Right lobe of liver (tissue), 6 donors: Measurements from ENCODE around the gene PTGFRN. TPM values are rescaled to one million over a fixed set of nuclear protein-coding genes. Genes with fewer than 3 reads are reported as not detected.

ENCODE experiments used
- ATAC-seq, 4 donors: fragments of 200-7000 bp; cut with Tn5 transposase; one replicate each; pipeline ENCODE4 v1.9.1; 2020; ENCODE audit warnings: mild to moderate bottlenecking in 4 of 4, moderate library complexity in 4 of 4
- DNase-seq, 3 donors: peaks; one replicate each; pipeline ENCODE4 v3.0.0-alpha.2; 2020
- H3K27ac ChIP-seq, 3 donors: fragments of 200-600 bp; one replicate each; pipeline ENCODE4 v1.8.0; 2022
- H3K27me3 ChIP-seq, 2 donors: fragments of 200-600 bp; one replicate each; pipeline ENCODE4 v1.8.0; 2022
- H3K36me3 ChIP-seq, 4 donors: fragments of 200-600 bp; sonication (generic) in 1 of 4; one replicate each; pipeline versions ENCODE4 v1.5.1 to v1.8.0; 2017 to 2022; ENCODE audit warnings: control low read depth in 1 of 4
- H3K4me1 ChIP-seq, 4 donors: fragments of 200-600 bp; sonication (generic) in 1 of 4; one replicate each; pipeline versions ENCODE4 v1.5.1 to v1.8.0; 2017 to 2022; ENCODE audit warnings: control low read depth in 1 of 4
- H3K4me3 ChIP-seq, 3 donors: fragments of 200-600 bp; one replicate each; pipeline ENCODE4 v1.8.0; 2022
- H3K9me3 ChIP-seq, 4 donors: fragments of 200-600 bp; sonication (generic) in 1 of 4; one replicate each; pipeline versions ENCODE4 v1.5.1 to v1.8.0; 2017 to 2022; ENCODE audit warnings: control low read depth in 1 of 4
- CTCF ChIP-seq, 4 donors: fragments of 200-600 bp in 3 of 4; fragments of 450-650 bp in 1 of 4; IDR thresholded peaks; one replicate each; pipeline versions ENCODE4 v1.5.1 to v1.8.0; 2016 to 2022; ENCODE audit warnings: antibody characterized with exemption in 4 of 4, mild to moderate bottlenecking in 2 of 4
- POLR2A ChIP-seq: fragments of 450-650 bp; IDR thresholded peaks from one replicate; pipeline ENCODE4 v1.6.1; 2017; ENCODE audit warnings: antibody characterized with exemption, mild to moderate bottlenecking
- WGBS: methylation state at CpG from one replicate; pipeline ENCODE4 v1.1.6; 2018; ENCODE audit warnings: low coverage, low lambda C conversion rate; ENCODE audit not compliant: insufficient coverage; ENCODE audit errors: missing lambda C conversion rate; 5-methylcytosine and 5-hydroxymethylcytosine counted together
- intact Hi-C, 2 donors: fragments of 100-400 bp; cut with DNase I; formaldehyde crosslinking; loops; one replicate each; pipeline versions ENCODE4 v1.11.2 to v1.14.1; 2022
- total RNA-seq, 6 experiments: library from RNA; depleted of rRNA in 2 of 6; stranded (reverse); fragments of >200 nt in 2 of 6; fragmentation: NEBNext Ultra II Directional in 3 of 6; extraction: Animal tissue kit (Norgen Biotek cat#: 25700) in 3 of 6; gene quantifications; one replicate each; pipeline versions ENCODE4 v1.1.0 to v1.2.4, GENCODE V29; 2016 to 2023
- donor health status: DM: no; HTN: yes; CAD: no.
- donor health status: DM: no; HTN: no; CAD: no.
- donor health status: DM: no; HTN: no; CAD: no.
- donor health status: DM: no; HTN: yes; CAD: no.
- donor health status: DM: no; HTN: yes; CAD: no.

PTGFRN gene
- total RNA-seq, 6 experiments from 2014 or later, result 12.6 to 28.1 (median 17.5) TPM

- 100% methylated on average over 2 of the region's 4 CpGs for WGBS
- H3K27me3 ChIP-seq, result no peaks in the 10 kb centered on the region
- H3K27ac ChIP-seq, result no peak overlapping the region
- DNase-seq (no peak), ATAC-seq (no peak)
- intact Hi-C loops, result no loop called here
- peaks cover 0 to 3% (median 0%) of the 10 kb centered on the region in 4 donors for H3K9me3 ChIP-seq
- no peaks in the 10 kb centered on the region for H3K4me1 ChIP-seq
- TF ChIP-seq CTCF (IDR thresholded peaks at IDR 0.05) (no peak), POLR2A (no peak)
- no peaks in the 10 kb centered on the region for H3K36me3 ChIP-seq
- no peak overlapping the region for H3K4me3 ChIP-seq
Observed at GRCh38 chr1:116869611-116870010, 40.1 kb upstream of the PTGFRN start.

DNA sequence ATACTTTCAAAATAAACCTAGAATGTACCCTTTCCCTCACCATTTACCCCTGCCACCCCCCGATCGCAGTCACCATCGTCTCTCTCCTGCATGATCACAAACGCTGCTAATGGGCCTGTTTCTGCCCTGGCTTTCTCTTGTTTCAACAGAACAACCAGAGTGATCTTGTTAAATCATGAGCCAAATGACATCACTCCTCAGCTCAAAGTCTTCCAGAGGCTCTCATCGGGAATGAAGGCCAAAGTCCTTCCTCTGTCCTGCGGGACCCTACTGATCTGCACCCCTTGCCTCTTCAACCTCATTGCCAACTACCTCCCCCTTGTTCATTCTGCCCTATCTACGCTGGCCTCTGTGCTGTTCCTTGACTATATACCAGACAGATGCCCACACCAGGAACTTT is 39.4 kb upstream of the PTGFRN start:
- no peak for TF ChIP-seq POLR2A
- no peak for TF ChIP-seq CTCF (IDR thresholded peaks at IDR 0.05)
- Histone ChIP-seq H3K9me3 (peaks cover 0 to 3% (median 0%) of the 10 kb centered on the region in 4 donors), H3K4me3 (no peak overlapping the region), H3K27me3 (no peaks in the 10 kb centered on the region), H3K27ac (no peak overlapping the region), H3K4me1 (no peaks in the 10 kb centered on the region), H3K36me3 (no peaks in the 10 kb centered on the region)
- DNase-seq, result no peak
- intact Hi-C loops, result no loop called here
- 70% methylated on average over 7 of the region's 7 CpGs for WGBS
- no peak for ATAC-seq

DNA sequence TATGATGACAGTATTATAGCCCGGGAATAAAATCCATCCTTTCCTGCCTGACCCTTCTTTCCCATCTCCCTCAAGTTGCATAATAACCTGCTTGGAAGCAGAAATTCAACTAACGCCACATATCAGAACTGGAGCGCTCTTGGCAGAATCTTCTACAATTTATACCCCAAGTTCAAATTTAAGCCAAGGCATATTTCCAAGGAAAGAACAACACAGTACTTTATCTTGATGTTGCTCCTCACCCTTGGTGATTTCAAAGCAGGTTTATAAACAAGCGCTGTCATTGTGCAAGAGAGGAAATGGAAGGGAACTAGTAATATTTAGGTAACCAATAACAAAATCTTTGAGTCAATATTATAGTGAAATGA is 38.0 kb upstream of the PTGFRN start:
- TF ChIP-seq POLR2A (no peak), CTCF (IDR thresholded peaks at IDR 0.05) (no peak)
- Histone ChIP-seq H3K4me3 (no peak overlapping the region), H3K9me3 (no peaks in the 10 kb centered on the region), H3K27ac (no peak overlapping the region), H3K36me3 (no peaks in the 10 kb centered on the region), H3K27me3 (no peaks in the 10 kb centered on the region), H3K4me1 (no peaks in the 10 kb centered on the region)
- DNase-seq (no peak), ATAC-seq (no peak)
- WGBS, result 75% methylated on average over 4 of the region's 4 CpGs
- intact Hi-C loops, result no loop called here

GRCh38 chr1:116873680-116874271 is 35.9 kb upstream of the PTGFRN start:
- no peak for DNase-seq
- Histone ChIP-seq H3K9me3 (no peaks in the 10 kb centered on the region), H3K36me3 (no peaks in the 10 kb centered on the region), H3K27ac (no peak overlapping the region), H3K4me3 (no peak overlapping the region), H3K27me3 (no peaks in the 10 kb centered on the region), H3K4me1 (peaks cover 0 to 5% (median 0%) of the 10 kb centered on the region in 4 donors)
- intact Hi-C loops, result no loop called here
- 43% methylated on average over 6 of the region's 6 CpGs for WGBS
- no peak for ATAC-seq
- TF ChIP-seq CTCF (IDR thresholded peaks at IDR 0.05) (no peak), POLR2A (no peak)
